Epithelial cell of esophagus (primary cell): Measurements from ENCODE around the gene MCF2L2.
"Not testable (repeated sequence)": the region's sequence is repeated elsewhere in the genome, so short reads cannot be mapped to it uniquely, and the experiment has no call there.

Experiments
- DNase-seq: peaks from one replicate; pipeline ENCODE4 v3.0.0; 2010; ENCODE audit warnings: low read depth
- H3K4me3 ChIP-seq: 2 replicates; pipeline ENCODE4 v1.5.1; 2011; ENCODE audit warnings: mild to moderate bottlenecking, low read length, control low read depth
- CTCF ChIP-seq: IDR thresholded peaks from 2 replicates; pipeline ENCODE4 v1.5.1; 2011; ENCODE audit warnings: low read depth, mild to moderate bottlenecking, low read length, control low read depth, inconsistent platforms; ENCODE audit not compliant: insufficient read depth; ENCODE audit errors: missing control alignments

Gene MCF2L2

GRCh38 chr3:183428447-183429211, at the start of gene MCF2L2:
TSS of gene MCF2L2 (minus strand) at chr3:183428619. CDS start at chr3:183427977, 642 bp downstream.
- no peak for TF ChIP-seq CTCF
- H3K4me3 ChIP-seq: peak within 1 kb of the TSS; percentile 52
- DNase-seq: peak; percentile 44

- DNase-seq: peak; percentile 69
- no peak for TF ChIP-seq CTCF
These were observed 49.5 kb upstream of the MCF2L2 start for GRCh38 chr3:183477801-183478456.

GRCh38 chr3:183475764-183476162, 47.3 kb upstream of the MCF2L2 start:
- not testable (repeated sequence) for H3K4me3 ChIP-seq, DNase-seq

More at GRCh38 chr3:183477801-183478456, 49.5 kb upstream of the MCF2L2 start:
- H3K4me3 ChIP-seq: no peak overlapping the region

GRCh38 chr3:183475016-183475763, 46.8 kb upstream of the MCF2L2 start:
- no peak for DNase-seq
- H3K4me3 ChIP-seq: no peak overlapping the region
- TF ChIP-seq CTCF: no peak

- DNase-seq: no peak
- TF ChIP-seq CTCF: no peak
- no peak overlapping the region for H3K4me3 ChIP-seq
These were observed 45.5 kb upstream of the MCF2L2 start for GRCh38 chr3:183473969-183474368.

GRCh38 chr3:183472155-183472554, 43.7 kb upstream of the MCF2L2 start:
- DNase-seq: no peak
- TF ChIP-seq CTCF: no peak
- no peak overlapping the region for H3K4me3 ChIP-seq

- DNase-seq: no peak
- H3K4me3 ChIP-seq: no peak overlapping the region
- TF ChIP-seq CTCF: no peak
These were observed 40.0 kb upstream of the MCF2L2 start for GRCh38 chr3:183468424-183468823.
